Gastroesophageal sphincter (tissue), 3 donors: ENCODE measurements around the gene THRB.

Source experiments
- EP300 ChIP-seq: sonication (generic); formaldehyde crosslinking; IDR thresholded peaks from one replicate; pipeline ENCODE4 v1.6.1; 2017; ENCODE audit warnings: antibody characterized with exemption, mild to moderate bottlenecking
- TF ChIP-seq, protein P1 (sequence below), 4 experiments: fragments of 200-600 bp in 2 of 4; fragments of 450-650 bp in 2 of 4; sonication (generic) in 1 of 4; IDR thresholded peaks; one replicate each; pipeline ENCODE4 v1.5.1; 2017 to 2019; ENCODE audit warnings: antibody characterized with exemption in 4 of 4, mild to moderate bottlenecking in 2 of 4, moderate library complexity in 2 of 4

DNA sequence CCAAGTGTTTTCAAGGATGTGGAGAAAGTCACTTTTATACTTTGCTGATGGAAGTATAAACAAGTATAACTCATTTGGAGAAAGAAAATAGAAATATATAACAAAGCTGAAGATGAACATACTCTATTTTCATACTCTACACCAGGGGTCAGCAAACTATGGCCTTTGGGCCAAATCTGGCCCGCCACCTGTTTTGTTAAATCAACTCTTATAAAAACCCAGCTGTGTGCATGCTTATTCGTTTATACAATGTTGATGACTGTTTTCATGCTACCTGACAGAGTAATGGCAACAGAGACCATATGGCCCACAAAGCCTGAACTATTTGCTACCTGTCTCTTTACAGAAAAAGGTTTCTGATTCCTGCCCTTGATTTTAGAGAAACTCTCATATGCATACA is 425.6 kb downstream of the THRB start:
- no peak for TF ChIP-seq EP300
- TF ChIP-seq, protein P1, sequence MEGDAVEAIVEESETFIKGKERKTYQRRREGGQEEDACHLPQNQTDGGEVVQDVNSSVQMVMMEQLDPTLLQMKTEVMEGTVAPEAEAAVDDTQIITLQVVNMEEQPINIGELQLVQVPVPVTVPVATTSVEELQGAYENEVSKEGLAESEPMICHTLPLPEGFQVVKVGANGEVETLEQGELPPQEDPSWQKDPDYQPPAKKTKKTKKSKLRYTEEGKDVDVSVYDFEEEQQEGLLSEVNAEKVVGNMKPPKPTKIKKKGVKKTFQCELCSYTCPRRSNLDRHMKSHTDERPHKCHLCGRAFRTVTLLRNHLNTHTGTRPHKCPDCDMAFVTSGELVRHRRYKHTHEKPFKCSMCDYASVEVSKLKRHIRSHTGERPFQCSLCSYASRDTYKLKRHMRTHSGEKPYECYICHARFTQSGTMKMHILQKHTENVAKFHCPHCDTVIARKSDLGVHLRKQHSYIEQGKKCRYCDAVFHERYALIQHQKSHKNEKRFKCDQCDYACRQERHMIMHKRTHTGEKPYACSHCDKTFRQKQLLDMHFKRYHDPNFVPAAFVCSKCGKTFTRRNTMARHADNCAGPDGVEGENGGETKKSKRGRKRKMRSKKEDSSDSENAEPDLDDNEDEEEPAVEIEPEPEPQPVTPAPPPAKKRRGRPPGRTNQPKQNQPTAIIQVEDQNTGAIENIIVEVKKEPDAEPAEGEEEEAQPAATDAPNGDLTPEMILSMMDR (IDR thresholded peaks at IDR 0.05) = peak in 3 of 4 experiments; percentile 27 to 53 (median 37)
